ENCODE data around the gene PDCD1.
A peak's percentile ranks its signal among the peaks of the same experiment; 100 is the strongest.
"Not testable (repeated sequence)": the region's sequence is repeated elsewhere in the genome, so short reads cannot be mapped to it uniquely, and the experiment has no call there.

The PDCD1 gene

GRCh38 chr2:241814643-241815476 lies 43.8 kb downstream of the PDCD1 start:
- no peak for DNase-seq (ENCODE audit: low read depth in 2 of 3, low spot score in 2 of 3)

- DNase-seq (ENCODE audit: low read depth in 2 of 3, low spot score in 2 of 3), result no peak
Observed at GRCh38 chr2:241814393-241814642, 44.4 kb downstream of the PDCD1 start.

DNA sequence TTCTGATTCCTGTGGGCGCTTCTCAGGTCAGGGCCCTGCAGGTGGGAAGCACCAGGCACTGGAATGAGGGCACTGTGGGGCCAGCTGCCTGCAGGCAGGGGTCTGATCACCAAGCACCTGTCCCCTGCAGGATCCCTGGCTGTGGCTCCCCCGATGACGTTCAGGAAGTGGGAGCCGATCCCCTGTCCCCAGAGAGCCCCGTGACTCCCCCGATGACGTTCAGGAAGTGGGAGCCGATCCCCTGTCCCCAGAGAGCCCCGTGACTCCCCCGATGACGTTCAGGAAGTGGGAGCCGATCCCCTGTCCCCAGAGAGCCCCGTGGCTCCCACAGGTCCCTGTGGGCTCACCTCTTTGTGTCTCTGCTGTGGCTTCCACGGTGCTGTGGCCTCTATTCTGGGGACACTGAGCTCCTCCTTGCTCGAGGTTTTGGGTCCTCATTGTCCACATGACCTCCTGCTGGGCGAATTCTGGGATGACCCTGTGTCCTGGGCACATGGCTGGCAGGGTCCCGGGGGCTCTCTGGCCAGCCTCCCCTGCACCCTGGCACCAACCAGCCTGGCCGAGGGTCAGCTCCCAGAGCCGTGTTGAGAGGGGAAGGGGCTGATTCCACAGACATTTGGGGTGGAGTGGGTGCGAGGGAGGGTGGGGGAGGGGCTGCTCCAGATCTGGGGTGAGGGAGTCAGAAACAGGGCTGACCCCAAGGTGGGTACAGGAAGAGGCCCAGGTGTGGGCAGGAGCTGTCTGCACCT lies 44.9 kb downstream of the PDCD1 start:
- no peak for DNase-seq (ENCODE audit: low read depth in 2 of 3, low spot score in 2 of 3)

DNA sequence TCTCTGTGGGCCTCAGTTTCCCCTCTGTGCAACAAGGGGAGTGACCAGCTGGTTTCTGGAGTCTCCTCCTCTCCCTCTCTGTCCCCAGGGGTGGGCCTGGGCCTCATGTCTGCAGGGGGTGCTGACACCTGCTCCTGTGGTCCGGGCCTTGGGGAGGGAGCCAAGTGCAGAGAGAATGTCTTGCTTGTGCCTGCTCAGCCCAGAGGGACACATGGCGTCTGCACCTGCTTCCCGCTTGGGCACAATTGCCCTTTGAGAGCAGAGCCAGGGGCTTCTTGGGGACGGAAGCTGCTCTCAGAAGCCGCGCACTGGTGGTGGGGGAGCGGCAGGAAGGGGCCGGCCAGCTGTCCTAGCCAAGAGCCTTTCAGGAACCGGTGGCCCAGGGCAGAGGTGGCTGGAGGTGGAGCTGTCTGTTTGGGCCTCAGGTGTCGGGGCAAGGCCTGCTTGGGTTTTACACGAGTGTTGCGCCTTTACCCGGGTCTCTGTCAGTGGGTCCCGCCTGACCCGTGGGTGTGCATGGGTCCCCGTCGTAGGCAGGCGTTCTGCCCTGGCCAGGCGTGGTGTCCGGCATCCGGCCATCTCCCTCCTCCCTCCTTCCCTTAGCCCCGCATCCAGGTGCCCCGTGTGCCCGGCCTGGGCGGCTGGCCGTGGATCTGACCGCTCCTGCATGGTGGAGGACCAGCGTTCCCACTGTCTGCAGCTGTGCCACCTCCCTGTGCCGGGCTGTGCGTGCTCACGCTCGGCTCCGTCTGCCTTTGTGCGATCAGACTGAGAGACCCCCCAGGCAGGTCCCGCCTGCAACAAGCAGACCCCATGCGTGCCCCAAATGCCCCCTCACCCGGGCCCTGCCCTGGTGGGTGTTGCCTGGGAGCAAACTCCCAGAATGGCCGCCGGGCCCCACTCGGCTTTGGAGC lies 45.7 kb downstream of the PDCD1 start:
- DNase-seq (ENCODE audit: low read depth in 2 of 3, low spot score in 2 of 3), result no peak

DNA sequence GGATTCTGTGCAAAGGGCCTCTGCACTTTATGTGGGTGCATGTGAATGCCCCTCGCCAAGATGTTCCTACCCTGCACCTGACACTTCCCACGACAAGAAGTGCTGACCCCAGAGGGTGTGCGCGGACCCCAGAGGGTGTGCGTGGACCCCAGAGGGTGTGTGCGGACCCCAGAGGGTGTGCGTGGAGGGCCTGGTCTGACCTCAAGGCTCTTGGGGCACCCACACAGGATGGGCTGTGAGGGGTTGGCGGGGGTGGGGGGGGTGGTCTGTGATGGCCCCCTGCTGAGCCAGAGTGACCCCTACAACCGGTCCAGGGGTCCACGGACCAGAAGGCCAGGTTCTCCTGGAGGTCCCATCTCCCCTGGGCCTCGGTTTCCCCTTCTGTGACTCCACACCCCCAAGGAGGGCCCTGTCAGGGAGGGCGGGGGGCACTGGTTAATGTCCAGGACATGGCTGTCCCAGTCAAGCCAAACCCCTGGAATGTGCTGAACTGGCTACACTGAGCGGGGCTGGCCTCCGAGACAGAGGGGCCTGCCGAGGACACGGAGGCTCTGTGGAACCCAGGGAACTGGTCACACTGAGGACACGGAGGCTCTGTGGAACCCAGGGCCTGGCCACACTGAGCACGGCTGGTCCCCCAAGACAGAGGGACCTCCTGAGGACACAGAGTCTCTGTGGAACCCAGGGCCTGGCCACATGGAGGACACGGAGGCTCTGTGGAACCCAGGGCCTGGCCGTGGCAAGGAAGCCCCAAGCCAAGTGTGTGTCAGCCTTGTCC lies 46.6 kb downstream of the PDCD1 start:
- no peak for DNase-seq (ENCODE audit: low read depth in 2 of 3, low spot score in 2 of 3)

DNA sequence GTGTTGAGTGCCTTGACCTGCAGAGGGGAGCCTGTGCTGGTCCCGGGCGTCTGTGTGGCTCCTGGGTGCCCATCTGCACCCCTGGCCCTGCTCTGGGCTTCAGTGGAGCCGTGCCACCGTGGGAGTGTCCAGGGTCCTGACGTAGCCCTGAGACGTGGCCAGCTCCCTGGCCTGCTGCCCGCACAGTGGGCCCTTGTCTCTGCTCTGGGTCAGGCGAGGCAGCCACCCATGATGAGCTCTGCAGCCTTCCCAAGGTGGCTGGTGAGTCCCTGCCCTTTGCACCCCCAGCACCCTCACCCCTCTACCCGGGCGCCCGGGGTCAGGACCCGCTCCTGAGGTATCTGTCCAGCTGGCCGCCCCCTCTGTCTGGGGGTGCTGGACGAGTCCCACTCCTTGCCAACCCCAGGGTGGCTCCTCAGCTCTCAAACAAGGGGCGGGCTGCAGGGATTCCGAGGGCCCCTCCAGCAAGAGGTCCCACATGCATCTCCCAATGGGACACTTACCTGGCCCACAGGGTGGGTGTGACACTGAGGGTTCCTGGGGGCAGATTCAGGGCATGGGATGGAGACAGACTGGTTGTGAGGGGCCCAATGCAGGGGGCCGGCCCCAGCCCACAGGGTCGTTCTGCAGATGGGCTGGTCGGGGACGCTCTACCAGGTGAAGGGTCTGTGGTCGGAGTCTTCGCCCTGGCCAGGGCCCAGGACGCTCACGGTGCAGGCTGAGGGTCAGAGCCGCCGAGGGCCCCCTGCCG lies 47.3 kb downstream of the PDCD1 start:
- DNase-seq (ENCODE audit: low read depth in 2 of 3, low spot score in 2 of 3), result no peak

GRCh38 chr2:241810307-241811200 lies 48.1 kb downstream of the PDCD1 start:
- no peak for DNase-seq (ENCODE audit: low read depth in 2 of 3, low spot score in 2 of 3)

DNA sequence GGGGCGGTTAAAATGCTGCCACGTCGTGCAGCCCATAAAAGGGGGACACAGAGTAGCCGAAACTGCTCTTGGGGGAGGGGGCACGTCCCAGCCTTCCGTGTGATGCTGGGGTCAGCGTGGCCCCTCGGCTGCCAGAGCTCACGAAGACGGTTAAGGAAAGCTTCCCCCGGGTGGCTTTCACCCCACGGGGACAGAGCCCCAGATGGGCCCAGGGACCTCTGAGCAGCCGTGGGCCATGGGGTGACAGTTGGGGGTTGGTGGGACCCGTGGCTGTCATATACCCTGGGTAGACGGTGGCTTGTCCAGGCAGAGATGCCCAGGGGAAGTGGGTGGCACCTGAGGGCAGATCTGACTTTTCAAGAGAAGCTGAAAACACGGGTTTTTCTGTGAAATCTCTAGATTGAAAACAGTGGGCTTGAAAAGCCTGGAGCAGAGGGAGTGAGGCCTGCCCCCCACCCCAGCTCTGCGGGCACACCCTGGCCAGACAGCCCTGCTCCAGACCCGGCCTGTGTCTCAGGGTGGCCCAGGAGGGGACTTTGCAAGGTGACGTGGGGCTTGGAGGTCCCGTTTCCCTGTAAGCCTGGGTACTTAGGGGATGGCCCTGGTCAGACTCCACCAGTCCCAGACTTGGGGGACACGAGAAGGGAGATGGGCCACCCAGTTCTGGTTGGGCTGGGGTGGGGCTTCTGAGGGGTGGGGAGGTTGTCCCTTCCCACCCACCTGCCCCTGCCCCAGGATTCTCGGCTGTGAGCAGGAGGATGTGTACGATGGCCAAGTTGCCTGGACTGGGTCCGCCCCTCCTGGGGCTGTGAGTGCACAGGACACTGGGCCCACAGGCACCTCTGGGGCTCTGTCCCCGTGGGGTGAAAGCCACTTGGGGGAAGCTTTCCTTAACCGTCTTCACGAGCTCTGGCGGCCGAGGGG lies 49.0 kb downstream of the PDCD1 start:
- no peak for DNase-seq (ENCODE audit: low read depth in 2 of 3, low spot score in 2 of 3)

- no peak for DNase-seq (ENCODE audit: low read depth in 2 of 3, low spot score in 2 of 3)
Observed at GRCh38 chr2:241808721-241809382, 49.8 kb downstream of the PDCD1 start, which contains the start of gene NEU4. NEU4 (plus strand) TSS chr2:241809193; CDS start chr2:241814485, 5,292 bp downstream.

DNA sequence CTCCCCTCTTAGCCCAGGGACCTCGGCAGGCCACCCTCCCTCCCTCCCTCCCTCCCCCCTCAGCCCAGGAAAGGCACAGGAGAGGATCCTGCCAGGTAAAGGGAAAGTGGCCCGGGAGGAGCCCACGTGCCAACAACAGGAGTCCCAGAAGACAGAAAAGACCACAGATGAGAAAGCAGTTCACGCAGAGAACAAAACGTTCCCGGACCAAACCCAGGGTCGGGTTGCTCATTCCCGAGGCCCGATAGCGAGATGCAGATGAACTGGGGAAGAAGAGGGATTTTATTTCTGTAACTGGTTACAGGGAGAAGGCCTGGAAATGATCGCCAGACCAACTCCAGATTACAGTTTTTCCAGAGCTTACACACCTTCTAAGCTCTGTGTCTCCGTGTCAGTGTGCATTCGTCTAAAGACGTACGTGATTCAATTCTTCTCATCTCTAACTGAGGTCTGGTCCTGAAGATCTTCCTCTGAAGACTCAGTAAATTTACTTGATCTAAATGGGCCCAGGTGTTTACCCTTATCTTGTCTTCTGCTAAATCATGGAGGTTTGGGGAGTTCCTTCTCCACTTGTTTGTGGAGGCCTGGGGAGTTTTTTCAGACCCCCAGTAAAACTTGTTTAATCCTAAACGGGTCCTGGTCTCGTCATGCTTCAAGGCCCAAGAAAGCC lies 50.5 kb downstream of the PDCD1 start:
- no peak for DNase-seq (ENCODE audit: low read depth in 2 of 3, low spot score in 2 of 3)

- DNase-seq (ENCODE audit: low read depth in 2 of 3, low spot score in 2 of 3), result not testable (repeated sequence)
Observed at GRCh38 chr2:241806217-241806616, 52.5 kb downstream of the PDCD1 start.

- no peak for DNase-seq (ENCODE audit: low read depth in 2 of 3, low spot score in 2 of 3)
Observed at GRCh38 chr2:241804326-241805229, 54.1 kb downstream of the PDCD1 start.

DNA sequence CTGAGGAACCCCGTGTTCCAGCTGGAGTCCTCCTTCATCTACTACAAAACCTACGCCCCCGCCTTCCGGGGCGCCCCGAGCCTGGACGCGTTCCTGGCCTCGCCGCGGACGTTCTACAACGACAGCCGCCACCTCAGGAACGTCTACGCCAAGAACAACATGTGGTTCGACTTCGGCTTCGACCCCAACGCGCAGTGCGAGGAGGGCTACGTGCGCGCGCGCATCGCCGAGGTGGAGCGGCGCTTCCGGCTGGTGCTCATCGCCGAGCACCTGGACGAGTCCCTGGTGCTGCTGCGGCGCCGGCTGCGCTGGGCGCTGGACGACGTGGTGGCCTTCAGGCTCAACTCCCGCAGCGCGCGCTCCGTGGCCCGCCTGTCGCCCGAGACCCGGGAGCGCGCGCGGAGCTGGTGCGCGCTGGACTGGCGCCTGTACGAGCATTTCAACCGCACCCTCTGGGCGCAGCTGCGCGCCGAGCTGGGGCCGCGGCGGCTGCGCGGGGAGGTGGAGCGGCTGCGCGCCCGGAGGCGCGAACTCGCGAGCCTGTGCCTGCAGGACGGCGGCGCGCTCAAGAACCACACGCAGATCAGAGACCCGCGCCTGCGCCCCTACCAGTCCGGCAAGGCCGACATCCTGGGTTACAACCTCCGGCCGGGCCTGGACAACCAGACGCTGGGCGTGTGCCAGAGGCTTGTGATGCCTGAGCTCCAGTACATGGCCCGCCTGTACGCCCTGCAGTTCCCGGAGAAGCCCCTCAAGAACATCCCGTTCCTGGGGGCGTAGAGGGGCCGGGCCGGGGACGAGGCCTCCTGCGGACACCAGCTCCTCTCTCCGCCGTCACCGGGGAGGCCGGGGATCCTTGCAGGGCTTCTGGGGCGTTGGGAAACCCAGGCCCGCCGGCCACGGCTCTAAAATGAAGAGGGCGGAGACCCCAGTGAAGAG lies 55.0 kb downstream of the PDCD1 start:
- peak; percentile 20 to 45 (median 32) for DNase-seq (ENCODE audit: low read depth in 2 of 3, low spot score in 2 of 3)

DNA sequence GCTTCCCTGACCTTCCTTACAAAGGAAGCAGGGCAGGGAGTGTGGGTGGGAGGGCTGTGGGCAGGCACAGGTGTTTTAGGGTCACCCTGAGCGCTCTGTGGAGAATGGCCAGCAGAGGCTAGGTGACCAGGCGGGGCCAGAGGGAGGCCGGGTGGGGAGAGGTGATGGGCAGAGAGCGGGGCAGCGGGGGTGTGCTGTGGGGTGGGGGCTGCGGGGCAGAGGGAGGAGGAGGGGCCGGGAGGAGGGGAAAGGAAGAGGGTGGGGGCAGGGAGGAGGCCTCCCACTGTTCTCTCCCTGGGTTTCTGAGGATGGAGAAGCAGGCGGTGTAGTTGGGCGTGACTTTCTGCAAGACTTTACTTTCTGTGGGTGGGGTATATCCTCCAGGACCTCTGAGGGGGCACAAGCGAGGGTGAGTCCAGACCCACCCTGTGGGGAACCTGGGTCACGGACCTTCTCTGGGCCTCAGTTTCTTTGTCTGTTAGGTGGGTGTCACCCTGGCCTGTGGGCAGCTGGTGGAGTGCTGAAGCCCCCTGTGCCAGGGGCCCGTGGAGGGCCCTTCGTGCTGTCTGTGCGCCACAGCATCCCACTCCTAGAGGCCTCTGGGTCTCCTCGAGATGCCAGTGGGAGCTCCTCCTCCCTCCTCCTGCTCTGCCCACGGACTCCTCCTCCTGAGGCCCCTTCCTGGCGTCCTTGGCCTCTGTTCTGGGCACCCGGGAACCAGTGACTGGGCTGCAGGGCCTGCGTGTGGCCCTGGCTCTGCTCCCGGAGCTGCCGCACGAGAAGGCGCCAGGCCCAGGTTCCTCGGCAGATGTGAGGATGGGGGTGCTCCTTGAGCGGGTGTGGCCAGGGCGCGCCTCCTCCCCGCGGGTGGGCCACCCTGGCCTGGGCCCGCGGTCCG lies 56.0 kb downstream of the PDCD1 start:
- DNase-seq (ENCODE audit: low read depth in 2 of 3, low spot score in 2 of 3), result no peak

All from activated CD8-positive, alpha-beta memory T cell treated with anti-CD3 and anti-CD28 coated beads for 48 hours (primary cell).